PC-9 (cell line): ENCODE results near the gene HOXD11. TPM values are rescaled to one million over a fixed set of nuclear protein-coding genes. Genes with fewer than 3 reads are reported as not detected.

ENCODE experiments used
- BruUV-seq: library from RNA; stranded (reverse); fragments of 400-500 nt; replicated peaks from 2 replicates; lab custom pipeline; 2021; lab: Mats Ljungman, UMichigan
- CTCF ChIA-PET: fragments of 300-600 bp; sonication (Branson Sonifier 250); formaldehyde crosslinking; loops from one replicate; lab custom pipeline; 2022; ENCODE audit warnings: antibody characterized with exemption; lab: Charles Lee
- POLR2A ChIA-PET: fragments of 300-600 bp; sonication (Branson Sonifier 250); formaldehyde crosslinking; loops from one replicate; lab custom pipeline; 2022; ENCODE audit warnings: antibody characterized with exemption; ENCODE audit not compliant: unreplicated experiment; lab: Charles Lee
- DNase-seq, 2 experiments: peaks; one replicate each; pipeline versions ENCODE4 v3.0.0 to v3.0.0-alpha.2; 2015 to 2022; ENCODE audit warnings: mixed read lengths in 1 of 2
- H2AFZ ChIP-seq: fragments of 200-600 bp; sonication (generic); 2 replicates; pipeline ENCODE4 v1.8.1; 2017; ENCODE audit warnings: antibody characterized with exemption
- H3F3A ChIP-seq: fragments of 200-600 bp; sonication (generic); 2 replicates; pipeline ENCODE4 v1.8.1; 2017; ENCODE audit warnings: antibody characterized with exemption, mild to moderate bottlenecking, low read depth; ENCODE audit not compliant: insufficient read depth
- H3K27ac ChIP-seq: fragments of 200-600 bp; sonication (generic); 2 replicates; pipeline ENCODE4 v1.6.1; 2016; ENCODE audit warnings: mixed run types
- H3K27me3 ChIP-seq: fragments of 200-600 bp; sonication (generic); 2 replicates; pipeline ENCODE4 v1.6.1; 2016; ENCODE audit warnings: low read depth, mixed run types; ENCODE audit not compliant: insufficient read depth
- H3K36me3 ChIP-seq: fragments of 200-600 bp; sonication (generic); 2 replicates; pipeline ENCODE4 v1.6.1; 2016; ENCODE audit warnings: low read depth, mixed run types
- H3K4me1 ChIP-seq: fragments of 200-600 bp; sonication (generic); replicated peaks from 2 replicates; pipeline ENCODE4 v1.6.1; 2016; ENCODE audit warnings: mixed run types; ENCODE audit not compliant: insufficient read depth
- H3K4me2 ChIP-seq: fragments of 200-600 bp; sonication (generic); 2 replicates; pipeline ENCODE4 v1.6.1; 2017; ENCODE audit warnings: mixed run types
- H3K4me3 ChIP-seq: fragments of 200-600 bp; sonication (generic); 2 replicates; pipeline ENCODE4 v1.6.1; 2016; ENCODE audit warnings: mixed run types
- H3K79me2 ChIP-seq: fragments of 200-600 bp; sonication (generic); 2 replicates; pipeline ENCODE4 v1.6.1; 2017; ENCODE audit warnings: low read depth, mixed run types
- H3K9me2 ChIP-seq: fragments of 200-600 bp; sonication (generic); 2 replicates; pipeline ENCODE4 v1.8.1; 2017; ENCODE audit warnings: mild to moderate bottlenecking; ENCODE audit not compliant: insufficient read depth
- H3K9me3 ChIP-seq: fragments of 200-600 bp; sonication (generic); 2 replicates; pipeline ENCODE4 v1.8.1; 2016; ENCODE audit warnings: low read depth; ENCODE audit not compliant: insufficient read depth
- H4K20me1 ChIP-seq: fragments of 200-600 bp; sonication (generic); 2 replicates; pipeline ENCODE4 v1.8.1; 2017; ENCODE audit not compliant: insufficient read depth
- EZH2 ChIP-seq: fragments of 200-600 bp; sonication (generic); IDR thresholded peaks from 2 replicates; pipeline ENCODE4 v1.8.0; 2017; ENCODE audit warnings: antibody characterized with exemption, low read depth
- intact Hi-C: fragments of 100-400 bp; cut with micrococcal nuclease; formaldehyde crosslinking; loops from one replicate; pipeline ENCODE4 v1.10.0; 2022; ENCODE audit not compliant: unreplicated experiment
- total RNA-seq: library from RNA; stranded (reverse); gene quantifications from 2 replicates; pipeline ENCODE4 v1.2.3, GENCODE V29; 2021
- TF ChIP-seq, protein P1 (sequence below): fragments of 200-600 bp; sonication (generic); conservative IDR thresholded peaks from 2 replicates; pipeline ENCODE4 v1.6.1; 2017; ENCODE audit warnings: mixed run types, antibody characterized with exemption, mild to moderate bottlenecking, moderate library complexity

The HOXD11 gene
- total RNA-seq, 1 experiment from 2014 or later = not detected

DNA sequence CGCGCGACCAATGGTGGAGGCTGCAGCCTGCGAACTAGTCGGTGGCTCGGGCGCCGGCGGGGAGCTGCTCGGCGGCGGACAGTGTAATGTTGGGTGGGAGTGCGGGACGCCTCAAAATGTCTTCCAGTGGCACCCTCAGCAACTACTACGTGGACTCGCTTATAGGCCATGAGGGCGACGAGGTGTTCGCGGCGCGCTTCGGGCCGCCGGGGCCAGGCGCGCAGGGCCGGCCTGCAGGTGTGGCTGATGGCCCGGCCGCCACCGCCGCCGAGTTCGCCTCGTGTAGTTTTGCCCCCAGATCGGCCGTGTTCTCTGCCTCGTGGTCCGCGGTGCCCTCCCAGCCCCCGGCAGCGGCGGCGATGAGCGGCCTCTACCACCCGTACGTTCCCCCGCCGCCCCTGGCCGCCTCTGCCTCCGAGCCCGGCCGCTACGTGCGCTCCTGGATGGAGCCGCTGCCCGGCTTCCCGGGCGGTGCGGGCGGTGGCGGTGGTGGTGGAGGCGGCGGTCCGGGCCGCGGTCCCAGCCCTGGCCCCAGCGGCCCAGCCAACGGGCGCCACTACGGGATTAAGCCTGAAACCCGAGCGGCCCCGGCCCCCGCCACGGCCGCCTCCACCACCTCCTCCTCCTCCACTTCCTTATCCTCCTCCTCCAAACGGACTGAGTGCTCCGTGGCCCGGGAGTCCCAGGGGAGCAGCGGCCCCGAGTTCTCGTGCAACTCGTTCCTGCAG lies 15.8 kb downstream of the HOXD11 start, which contains the start of gene HOXD9:
Gene HOXD9, plus strand, starts transcription at position 37 of the 728 bp plus-strand sequence. Its CDS starts 50 bp downstream, at position 87.
- H3F3A ChIP-seq = no peaks in the 10 kb centered on the region
- no peak within 1 kb of the TSS for H3K27ac ChIP-seq
- H3K9me3 ChIP-seq = no peaks in the 10 kb centered on the region
- no peak within 1 kb of the TSS for H3K4me2 ChIP-seq
- TF ChIP-seq, protein P1, sequence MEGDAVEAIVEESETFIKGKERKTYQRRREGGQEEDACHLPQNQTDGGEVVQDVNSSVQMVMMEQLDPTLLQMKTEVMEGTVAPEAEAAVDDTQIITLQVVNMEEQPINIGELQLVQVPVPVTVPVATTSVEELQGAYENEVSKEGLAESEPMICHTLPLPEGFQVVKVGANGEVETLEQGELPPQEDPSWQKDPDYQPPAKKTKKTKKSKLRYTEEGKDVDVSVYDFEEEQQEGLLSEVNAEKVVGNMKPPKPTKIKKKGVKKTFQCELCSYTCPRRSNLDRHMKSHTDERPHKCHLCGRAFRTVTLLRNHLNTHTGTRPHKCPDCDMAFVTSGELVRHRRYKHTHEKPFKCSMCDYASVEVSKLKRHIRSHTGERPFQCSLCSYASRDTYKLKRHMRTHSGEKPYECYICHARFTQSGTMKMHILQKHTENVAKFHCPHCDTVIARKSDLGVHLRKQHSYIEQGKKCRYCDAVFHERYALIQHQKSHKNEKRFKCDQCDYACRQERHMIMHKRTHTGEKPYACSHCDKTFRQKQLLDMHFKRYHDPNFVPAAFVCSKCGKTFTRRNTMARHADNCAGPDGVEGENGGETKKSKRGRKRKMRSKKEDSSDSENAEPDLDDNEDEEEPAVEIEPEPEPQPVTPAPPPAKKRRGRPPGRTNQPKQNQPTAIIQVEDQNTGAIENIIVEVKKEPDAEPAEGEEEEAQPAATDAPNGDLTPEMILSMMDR = no peak
- TF ChIP-seq EZH2 = no peak
- DNase-seq = no peak
- peaks cover 60% of the 10 kb centered on the region for H3K27me3 ChIP-seq
- BruUV-seq = no TSS peak
- H3K79me2 ChIP-seq = no peaks in the 10 kb centered on the region
- no peaks in the 10 kb centered on the region for H4K20me1 ChIP-seq
- intact Hi-C loops = no loop called here
- no peaks in the 10 kb centered on the region for H3K36me3 ChIP-seq
- POLR2A ChIA-PET = no interaction called here
- no peaks in the 10 kb centered on the region for H3K9me2 ChIP-seq
- CTCF ChIA-PET = no interaction called here
- H2AFZ ChIP-seq = no peak within 1 kb of the TSS
- no peak within 1 kb of the TSS for H3K4me3 ChIP-seq
- H3K4me1 ChIP-seq = no peaks in the 10 kb centered on the region

DNA sequence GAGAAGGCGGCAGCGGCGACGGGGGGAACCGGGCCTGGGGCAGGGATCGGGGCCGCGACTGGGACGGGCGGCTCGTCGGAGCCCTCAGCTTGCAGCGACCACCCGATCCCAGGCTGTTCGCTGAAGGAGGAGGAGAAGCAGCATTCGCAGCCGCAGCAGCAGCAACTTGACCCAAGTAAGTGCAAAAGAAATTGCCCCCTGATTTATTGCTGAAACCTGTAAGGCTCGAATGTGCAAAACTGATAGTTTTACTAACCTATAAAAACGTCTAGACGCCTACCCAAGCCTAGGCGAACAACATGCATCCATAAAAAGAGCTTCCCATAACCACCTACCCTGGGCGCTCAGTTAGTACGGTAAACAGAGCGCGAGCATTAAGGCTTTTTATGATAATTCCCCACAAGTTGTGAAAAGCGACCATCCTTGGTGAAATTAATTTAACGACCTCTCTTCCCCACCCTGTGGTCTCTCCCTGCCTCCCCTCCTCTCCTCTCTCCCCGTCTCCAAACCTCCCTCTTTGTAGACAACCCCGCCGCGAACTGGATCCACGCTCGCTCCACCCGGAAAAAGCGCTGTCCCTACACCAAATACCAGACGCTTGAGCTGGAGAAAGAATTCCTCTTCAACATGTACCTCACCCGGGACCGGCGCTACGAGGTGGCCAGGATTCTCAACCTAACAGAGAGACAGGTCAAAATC lies 16.5 kb downstream of the HOXD11 start:
- H3K9me2 ChIP-seq = no peaks in the 10 kb centered on the region
- H3F3A ChIP-seq = no peaks in the 10 kb centered on the region
- H3K79me2 ChIP-seq = no peaks in the 10 kb centered on the region
- H3K4me3 ChIP-seq = no peak overlapping the region
- H3K27me3 ChIP-seq = peaks cover 57% of the 10 kb centered on the region
- no TSS peak for BruUV-seq
- intact Hi-C loops = no loop called here
- H3K4me2 ChIP-seq = no peak overlapping the region
- no peaks in the 10 kb centered on the region for H3K4me1 ChIP-seq
- H3K9me3 ChIP-seq = no peaks in the 10 kb centered on the region
- no peak overlapping the region for H2AFZ ChIP-seq
- H3K27ac ChIP-seq = no peak overlapping the region
- H3K36me3 ChIP-seq = no peaks in the 10 kb centered on the region
- ChIA-PET POLR2A (no interaction called here), CTCF (no interaction called here)
- no peaks in the 10 kb centered on the region for H4K20me1 ChIP-seq
- DNase-seq = no peak
- TF ChIP-seq, protein P1 = no peak
- no peak for TF ChIP-seq EZH2

DNA sequence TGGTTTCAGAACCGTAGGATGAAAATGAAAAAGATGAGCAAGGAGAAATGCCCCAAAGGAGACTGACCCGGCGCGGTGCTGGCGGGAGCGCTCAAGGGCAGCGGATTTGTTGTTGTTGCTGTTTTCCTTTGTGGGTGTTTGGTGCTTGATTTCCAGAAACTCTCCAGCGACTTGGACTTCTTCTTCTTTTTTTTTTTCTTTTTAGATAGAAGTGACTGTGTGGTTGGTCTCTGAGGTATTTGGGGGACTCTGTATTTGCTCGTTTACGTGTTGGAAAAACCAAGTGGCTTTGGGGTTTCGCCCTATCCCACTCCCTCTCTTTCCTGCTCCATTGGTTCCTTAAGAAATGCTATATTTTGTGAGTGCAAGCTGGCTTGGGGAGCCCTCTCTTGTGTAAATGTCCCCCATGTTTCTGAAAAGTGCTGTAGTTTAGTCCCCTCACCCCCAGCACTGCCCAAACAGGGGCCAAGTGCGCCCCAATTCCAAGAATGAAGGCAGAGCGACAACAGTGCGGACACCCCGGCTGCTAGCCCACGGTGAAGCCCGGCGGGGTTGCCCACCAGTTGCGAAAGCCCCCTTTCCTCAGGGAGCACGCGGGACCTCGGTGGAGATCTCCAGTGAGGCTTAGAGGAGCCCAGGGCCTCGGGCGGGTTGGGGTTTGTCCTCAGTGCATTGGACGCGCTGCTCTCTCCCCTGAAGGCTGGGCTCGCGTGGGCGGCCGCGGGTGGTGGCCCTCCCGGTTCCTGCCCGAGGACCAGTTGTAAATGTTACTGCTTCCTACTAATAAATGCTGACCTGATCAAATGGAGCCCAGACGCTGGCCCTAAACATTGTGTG lies 17.2 kb downstream of the HOXD11 start:
- H3K27me3 ChIP-seq = peaks cover 56% of the 10 kb centered on the region
- H3K79me2 ChIP-seq = no peaks in the 10 kb centered on the region
- no peaks in the 10 kb centered on the region for H3K9me3 ChIP-seq
- H3F3A ChIP-seq = no peaks in the 10 kb centered on the region
- CTCF ChIA-PET = no interaction called here
- no peak overlapping the region for H3K4me2 ChIP-seq
- BruUV-seq = no TSS peak
- H3K4me3 ChIP-seq = no peak overlapping the region
- H3K36me3 ChIP-seq = no peaks in the 10 kb centered on the region
- no peaks in the 10 kb centered on the region for H4K20me1 ChIP-seq
- intact Hi-C loops = no loop called here
- no peak for DNase-seq
- POLR2A ChIA-PET = no interaction called here
- no peaks in the 10 kb centered on the region for H3K4me1 ChIP-seq
- no peaks in the 10 kb centered on the region for H3K9me2 ChIP-seq
- no peak overlapping the region for H3K27ac ChIP-seq
- TF ChIP-seq EZH2 = no peak
- TF ChIP-seq, protein P1 = no peak
- H2AFZ ChIP-seq = no peak overlapping the region
